B cell (primary cell): ENCODE results near the gene SUGCT.
"Not testable (repeated sequence)": the region's sequence is repeated elsewhere in the genome, so short reads cannot be mapped to it uniquely, and the experiment has no call there.

Experiments
- EZH2 ChIP-seq: IDR thresholded peaks from 2 replicates; pipeline ENCODE4 v1.6.1; 2012; ENCODE audit warnings: borderline replicate concordance, low read depth, mild to moderate bottlenecking, moderate library complexity, low read length; ENCODE audit not compliant: insufficient read depth, poor library complexity, severe bottlenecking
- TF ChIP-seq, protein P1 (sequence below): fragments of 200-600 bp; IDR thresholded peaks from one replicate; pipeline ENCODE4 v1.8.0; 2022; ENCODE audit warnings: antibody characterized with exemption, mild to moderate bottlenecking

DNA sequence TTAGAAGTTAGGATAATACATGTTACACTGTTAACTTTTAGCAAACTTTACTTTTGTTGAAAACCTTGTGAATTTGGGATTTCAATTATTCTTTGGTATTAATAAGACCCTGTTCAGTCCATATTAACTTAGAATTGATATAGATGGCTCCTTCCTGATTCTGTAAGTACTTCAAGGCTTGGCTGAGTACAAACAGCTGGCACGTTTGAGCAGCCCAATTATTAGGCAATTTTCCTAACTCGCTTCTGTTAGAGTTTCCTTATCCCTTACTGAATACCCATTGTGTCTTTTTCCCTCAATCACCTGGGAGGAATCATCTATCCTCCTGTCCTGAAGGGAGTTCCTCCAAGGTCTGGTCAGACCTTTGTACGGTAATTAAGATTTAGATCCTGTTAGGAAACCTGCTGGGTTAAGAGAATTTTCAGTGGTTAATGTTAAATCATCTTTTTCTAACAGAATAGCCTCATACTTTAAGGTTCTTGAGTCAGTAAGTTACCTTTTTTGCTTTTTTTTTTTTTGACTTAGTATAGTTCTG lies 10.9 kb downstream of the SUGCT start:
- TF ChIP-seq, protein P1, sequence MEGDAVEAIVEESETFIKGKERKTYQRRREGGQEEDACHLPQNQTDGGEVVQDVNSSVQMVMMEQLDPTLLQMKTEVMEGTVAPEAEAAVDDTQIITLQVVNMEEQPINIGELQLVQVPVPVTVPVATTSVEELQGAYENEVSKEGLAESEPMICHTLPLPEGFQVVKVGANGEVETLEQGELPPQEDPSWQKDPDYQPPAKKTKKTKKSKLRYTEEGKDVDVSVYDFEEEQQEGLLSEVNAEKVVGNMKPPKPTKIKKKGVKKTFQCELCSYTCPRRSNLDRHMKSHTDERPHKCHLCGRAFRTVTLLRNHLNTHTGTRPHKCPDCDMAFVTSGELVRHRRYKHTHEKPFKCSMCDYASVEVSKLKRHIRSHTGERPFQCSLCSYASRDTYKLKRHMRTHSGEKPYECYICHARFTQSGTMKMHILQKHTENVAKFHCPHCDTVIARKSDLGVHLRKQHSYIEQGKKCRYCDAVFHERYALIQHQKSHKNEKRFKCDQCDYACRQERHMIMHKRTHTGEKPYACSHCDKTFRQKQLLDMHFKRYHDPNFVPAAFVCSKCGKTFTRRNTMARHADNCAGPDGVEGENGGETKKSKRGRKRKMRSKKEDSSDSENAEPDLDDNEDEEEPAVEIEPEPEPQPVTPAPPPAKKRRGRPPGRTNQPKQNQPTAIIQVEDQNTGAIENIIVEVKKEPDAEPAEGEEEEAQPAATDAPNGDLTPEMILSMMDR: not testable (repeated sequence)
- not testable (repeated sequence) for TF ChIP-seq EZH2
